ENCODE data around the gene AP5B1.

AP5B1 gene

DNA sequence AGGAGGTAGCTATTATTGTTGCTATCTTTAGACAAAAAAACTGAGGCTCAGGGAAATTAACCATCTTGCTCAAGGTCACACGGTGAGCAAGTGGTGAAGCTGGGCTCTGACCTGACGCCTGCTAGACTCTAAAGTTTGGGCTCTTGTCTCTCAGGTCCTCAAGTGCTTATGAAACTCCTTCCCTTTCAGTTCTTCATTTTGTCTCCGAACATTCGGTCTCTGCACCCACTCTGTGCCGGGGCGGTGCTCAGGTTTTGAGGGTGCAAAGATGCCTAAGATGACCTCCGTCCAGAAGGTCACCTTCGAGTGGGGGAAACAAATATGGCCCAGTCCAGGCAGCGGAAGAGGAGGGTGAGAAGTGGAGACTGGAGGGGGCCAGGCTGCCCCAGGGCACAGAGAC lies 22.1 kb upstream of the AP5B1 start:
- no peak for DNase-seq (ENCODE audit: low read depth in 2 of 2)

- no peak for DNase-seq (ENCODE audit: low read depth in 2 of 2)
These were observed 20.6 kb upstream of the AP5B1 start for GRCh38 chr11:65801153-65801987.

DNA sequence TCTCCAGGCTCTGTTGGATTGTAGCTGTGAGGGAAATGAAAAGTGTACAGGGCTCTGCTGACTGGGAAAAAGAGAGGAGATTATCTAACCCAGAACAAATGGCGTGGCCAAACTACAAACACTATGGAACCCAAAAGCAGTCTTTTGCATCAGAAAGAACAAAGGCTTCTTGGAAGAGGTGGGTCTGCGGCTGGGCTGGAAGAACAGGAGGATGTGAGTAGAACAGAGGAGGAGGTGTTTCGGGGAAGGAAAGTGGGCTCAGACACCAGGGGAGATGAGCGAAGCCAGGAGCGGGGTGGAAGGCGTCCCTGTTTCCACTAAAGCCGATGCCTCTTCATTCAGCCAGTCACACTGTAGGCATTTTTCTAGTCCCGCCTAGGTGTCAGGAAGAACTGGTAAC lies 18.1 kb upstream of the AP5B1 start:
- DNase-seq (ENCODE audit: low read depth in 2 of 2): no peak

GRCh38 chr11:65797711-65798110 lies 16.9 kb upstream of the AP5B1 start:
- no peak for DNase-seq (ENCODE audit: low read depth in 2 of 2)

DNA sequence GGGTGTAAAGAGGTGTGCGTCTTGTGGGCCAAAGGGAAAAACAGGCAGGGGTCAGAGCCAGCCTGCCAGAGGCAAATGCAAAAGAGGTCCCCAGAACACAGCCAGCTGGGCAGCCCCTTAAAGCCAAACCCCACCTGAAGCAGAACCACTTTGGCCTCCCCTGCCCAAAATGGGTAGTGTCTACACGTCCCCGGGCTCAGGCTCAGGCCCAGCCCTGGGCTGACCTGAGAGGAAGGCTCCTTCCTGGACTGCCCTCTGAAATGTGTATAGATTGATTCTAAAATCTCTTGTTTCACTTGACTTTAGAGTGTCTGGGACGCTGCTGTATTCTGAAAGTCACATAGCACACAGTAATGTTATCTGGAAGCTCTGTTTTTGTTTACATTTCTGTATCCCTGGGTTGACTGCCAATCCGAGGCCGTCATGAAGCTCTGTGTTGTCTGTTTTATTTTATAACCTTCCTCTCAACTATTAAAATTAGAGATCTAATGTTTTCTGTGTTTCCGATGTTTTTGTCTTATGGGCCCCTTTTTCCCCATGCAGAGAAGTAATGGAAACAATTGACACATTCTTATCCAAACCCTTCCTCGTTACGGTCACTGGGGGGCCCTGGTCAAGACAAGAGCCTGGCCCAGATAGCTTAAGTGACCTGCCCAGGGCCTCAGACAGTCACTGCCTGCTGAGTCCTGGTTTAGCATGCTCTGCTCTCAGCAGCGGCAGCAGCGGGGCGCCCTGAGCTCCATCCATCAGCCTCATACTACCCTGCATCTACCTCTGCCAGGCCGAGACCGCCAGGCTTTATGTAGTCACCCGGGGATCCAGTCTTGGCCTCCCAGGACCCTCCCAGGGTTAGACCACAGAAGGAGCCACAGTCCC lies 16.2 kb upstream of the AP5B1 start:
- no peak for DNase-seq (ENCODE audit: low read depth in 2 of 2)

DNA sequence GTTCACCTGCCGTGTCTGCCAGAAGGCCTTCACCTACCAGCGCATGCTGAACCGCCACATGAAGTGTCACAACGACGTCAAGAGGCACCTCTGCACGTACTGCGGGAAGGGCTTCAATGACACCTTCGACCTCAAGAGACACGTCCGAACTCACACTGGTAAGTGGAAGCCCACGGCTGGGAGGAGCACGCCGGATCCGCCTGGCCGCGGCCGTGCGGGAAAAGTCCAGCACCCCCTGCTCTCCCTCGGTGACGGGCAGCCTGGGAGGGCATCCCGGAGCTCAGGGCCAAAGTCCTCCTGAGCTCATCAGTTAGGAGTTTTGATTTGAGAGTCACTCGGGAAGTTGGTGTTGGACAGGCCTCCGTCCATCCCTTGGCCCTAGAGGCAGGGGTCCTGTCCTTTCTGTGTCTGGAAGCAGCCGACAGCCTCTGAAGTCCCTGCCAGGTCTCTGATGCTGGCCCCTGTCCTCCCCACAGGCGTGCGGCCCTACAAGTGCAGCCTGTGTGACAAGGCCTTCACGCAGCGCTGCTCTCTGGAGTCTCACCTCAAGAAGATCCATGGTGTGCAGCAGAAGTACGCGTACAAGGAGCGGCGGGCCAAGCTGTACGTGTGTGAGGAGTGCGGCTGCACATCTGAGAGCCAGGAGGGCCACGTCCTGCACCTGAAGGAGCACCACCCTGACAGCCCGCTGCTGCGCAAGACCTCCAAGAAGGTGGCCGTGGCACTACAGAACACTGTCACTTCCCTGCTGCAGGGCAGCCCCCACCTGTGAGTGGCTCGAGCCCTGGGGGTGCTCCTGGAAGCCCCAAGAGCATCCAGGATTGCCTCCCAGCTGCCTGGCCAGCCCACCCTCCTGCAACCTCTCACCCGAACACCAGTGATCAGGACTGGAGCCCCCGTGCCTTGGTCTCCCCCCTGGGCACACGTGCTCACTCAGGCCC lies 14.1 kb upstream of the AP5B1 start:
- no peak for DNase-seq (ENCODE audit: low read depth in 2 of 2)

- DNase-seq (ENCODE audit: low read depth in 2 of 2): no peak
These were observed 13.0 kb upstream of the AP5B1 start for GRCh38 chr11:65793625-65794400.

DNA sequence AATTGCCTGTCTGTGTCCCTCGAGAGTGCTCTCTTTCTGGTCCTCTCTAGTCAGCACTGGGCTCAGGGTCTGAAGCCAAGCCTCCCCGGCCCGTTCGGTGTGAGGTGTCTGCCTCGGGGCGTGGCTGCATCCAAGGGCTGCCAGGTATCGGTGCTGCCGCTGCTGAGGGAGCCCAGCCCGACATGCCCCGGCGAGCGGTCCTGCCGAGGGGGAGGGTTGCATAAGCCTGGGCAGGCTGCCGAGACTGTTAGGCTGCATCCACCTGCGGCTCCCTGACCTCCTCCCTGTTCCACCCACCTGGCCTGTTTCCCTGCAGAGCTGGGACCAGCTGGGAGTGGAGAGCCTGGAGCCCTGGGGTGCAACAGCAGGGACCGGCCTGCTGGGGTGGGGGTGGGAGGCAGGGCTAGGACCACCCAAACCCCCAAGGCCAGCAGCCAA lies 12.4 kb upstream of the AP5B1 start:
- no peak for DNase-seq (ENCODE audit: low read depth in 2 of 2)

GRCh38 chr11:65792456-65792855 lies 11.7 kb upstream of the AP5B1 start:
- DNase-seq (ENCODE audit: low read depth in 2 of 2): no peak

- peak; percentile 29 to 45 for DNase-seq (ENCODE audit: low read depth in 2 of 2)
These were observed 11.0 kb upstream of the AP5B1 start for GRCh38 chr11:65791719-65792213.

DNA sequence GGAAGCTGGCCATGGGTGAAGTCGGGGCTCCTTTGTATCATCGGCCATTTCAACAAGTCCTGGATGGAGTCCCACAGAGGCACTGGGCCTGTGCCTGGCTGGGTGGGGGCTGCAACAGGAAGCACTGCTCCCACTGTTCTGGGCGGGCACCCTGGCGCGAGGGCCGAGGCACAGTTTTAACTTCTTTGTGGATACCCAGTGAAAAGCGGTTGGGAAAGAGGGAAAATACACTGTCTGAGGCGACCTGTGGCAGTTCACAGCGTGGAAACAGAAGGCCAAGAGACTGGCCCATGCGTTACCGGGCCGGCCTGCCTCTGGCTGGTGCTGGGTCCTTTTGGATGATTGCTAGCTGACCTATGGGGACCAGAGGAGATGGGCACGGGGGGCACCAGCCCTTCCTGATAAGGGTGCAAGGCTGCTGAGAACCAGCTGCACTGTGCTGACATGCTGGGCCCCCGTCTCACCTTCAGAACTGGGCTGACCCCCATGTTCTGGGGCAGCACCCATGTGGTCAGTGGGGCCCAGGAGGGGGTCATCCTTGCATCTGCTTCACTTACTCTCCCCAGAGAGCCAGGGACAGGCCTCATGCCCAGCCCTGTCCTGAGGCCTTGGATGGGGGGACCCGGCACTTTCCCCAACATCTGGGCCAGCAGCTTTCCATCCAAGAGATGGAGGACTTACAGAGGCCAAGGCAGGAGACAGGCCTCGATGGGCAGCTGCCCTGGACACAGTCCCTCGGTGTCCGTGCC lies 10.3 kb upstream of the AP5B1 start:
- no peak for DNase-seq (ENCODE audit: low read depth in 2 of 2)

- DNase-seq (ENCODE audit: low read depth in 2 of 2): no peak
These were observed 9.5 kb upstream of the AP5B1 start for GRCh38 chr11:65790104-65790901.

- no peak for DNase-seq (ENCODE audit: low read depth in 2 of 2)
These were observed 8.7 kb upstream of the AP5B1 start for GRCh38 chr11:65789230-65790103.

- no peak for DNase-seq (ENCODE audit: low read depth in 2 of 2)
These were observed 8.0 kb upstream of the AP5B1 start for GRCh38 chr11:65788821-65789220.

DNA sequence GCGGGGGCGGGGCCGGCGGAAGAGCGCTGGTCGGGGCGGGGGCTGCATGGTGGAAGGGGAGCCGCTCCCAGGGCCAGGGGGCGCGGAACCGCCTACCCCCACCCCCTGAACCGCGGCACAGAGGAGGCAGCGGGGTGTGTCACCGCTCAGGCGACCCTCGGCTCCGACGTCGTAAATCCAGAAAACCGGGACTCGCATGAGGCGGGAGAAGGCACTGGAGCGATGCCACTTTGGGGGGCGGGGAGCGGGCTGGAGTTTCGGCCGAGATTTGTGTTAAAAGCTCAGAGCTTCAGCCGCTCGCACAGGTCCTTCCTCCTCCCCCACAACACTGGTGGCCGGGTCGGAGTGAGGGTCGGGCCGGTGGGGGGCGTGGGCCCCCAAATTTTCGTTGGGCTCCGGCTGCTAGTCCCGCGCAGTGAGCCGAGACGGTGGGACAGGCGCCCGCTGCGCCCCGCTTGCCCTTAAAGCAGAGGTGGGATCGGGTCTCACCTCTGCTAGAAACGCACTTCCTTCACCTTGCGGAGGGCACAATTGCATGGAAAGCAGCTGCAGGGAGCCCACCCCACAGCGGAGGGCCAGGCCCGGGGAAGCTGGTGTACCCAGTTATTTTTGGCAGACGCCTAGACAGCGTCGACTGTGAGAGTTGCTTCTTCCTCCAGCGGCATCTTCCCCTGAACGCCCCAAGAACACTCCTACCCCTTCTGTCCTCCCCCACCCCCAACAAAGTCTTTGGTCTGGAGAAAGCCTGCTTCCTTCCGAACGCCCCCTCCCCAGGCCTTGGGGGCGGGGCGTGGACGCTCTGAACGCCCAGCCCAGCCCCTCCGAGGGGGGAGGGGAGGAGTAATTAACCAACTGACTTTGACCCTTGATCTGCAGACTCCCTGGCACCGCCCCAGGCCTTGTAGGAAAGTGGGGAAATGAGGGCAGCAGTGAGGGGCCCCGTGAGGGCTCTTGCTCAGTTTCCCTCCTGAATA lies 7.2 kb upstream of the AP5B1 start:
- DNase-seq (ENCODE audit: low read depth in 2 of 2): no peak

DNA sequence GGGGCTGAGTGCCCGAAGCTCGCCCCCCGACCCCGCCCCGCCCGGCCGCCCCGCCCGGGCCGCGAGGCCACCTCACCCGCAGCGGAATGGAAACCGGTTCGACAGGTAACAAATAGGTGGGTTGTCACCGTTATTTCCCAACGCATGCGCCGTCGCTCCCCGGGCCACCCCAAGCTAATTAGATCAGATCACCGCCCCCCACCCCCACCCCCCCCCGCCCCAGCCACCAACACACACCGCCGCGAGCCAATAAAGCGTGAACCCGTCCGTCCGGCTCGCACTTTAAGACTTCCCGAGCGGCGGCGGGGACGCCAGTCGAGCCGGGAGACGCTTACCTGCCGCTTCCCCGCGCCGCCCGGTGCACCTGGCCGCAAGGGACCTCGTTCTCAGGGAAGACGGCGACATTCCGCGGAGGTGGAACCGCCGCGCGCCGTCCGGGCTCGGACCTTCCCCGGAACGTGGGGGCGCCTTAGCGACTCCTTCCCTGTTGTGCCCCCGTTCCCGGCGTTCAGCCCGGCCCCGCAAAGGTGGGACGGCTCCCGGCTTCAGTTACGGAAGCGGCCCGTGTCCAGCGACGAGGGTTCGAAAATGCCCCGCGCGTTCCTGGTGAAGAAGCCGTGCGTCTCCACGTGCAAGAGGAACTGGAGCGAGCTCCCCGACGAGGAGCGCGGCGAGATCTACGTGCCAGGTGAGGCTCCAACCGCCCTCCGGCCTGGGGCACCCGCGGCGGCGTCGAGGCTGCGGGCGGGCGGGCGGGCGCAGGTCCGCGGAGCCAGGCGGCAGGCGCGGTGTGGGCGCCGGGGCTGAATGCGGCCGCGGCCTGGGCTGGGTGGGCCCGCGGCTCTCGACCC lies 6.2 kb upstream of the AP5B1 start, which contains the start of gene OVOL1:
Gene OVOL1, plus strand, starts transcription at position 278 of the 851 bp plus-strand sequence. Its CDS starts 311 bp downstream, at position 589.
- DNase-seq (ENCODE audit: low read depth in 2 of 2): no peak

Measured in activated CD4-positive, alpha-beta T cell treated with anti-CD3 and anti-CD28 coated beads for 24 hours (primary cell).